Pons (tissue), 1 donor: Measurements from ENCODE around the gene BLMH.

Experiments
- DNase-seq: peaks from one replicate; pipeline ENCODE4 v3.0.0-alpha.2; 2016; ENCODE audit warnings: low spot score

BLMH gene

GRCh38 chr17:30200106-30200505 lies 91.6 kb downstream of the BLMH start:
- DNase-seq, result no peak

- no peak for DNase-seq
Observed at GRCh38 chr17:30199600-30199999, 92.1 kb downstream of the BLMH start.
